Suppressor macrophage treated with lipopolysaccharide for 4 hours (primary cell): ENCODE data around the gene FNDC1.

Experiments
- DNase-seq: peaks from one replicate; pipeline ENCODE4 v3.0.0-alpha.2; 2020

FNDC1 gene

DNA sequence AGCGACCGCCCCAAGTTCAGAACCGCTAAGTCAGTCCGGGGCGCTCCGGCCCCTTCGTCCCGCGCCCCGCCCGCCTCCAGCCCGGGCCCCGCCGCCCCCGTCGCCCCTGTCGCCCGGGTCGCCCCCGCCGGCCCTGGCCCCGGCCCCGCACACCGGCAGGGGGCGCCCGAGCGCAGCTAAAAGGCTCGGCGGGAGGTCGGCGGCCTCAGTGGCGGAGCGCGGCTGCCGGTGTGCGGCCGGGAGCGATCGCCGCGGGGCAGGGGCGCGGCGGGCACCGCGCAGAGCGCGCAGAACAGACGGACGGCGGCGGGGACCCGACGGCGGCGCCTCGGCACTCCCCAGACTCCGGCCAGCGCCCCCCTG is at the start of gene FNDC1:
FNDC1 (plus strand) TSS at position 208 of the 363 bp plus-strand sequence. CDS start 197 bp downstream, outside the sequence.
- DNase-seq = peak; percentile 69

DNA sequence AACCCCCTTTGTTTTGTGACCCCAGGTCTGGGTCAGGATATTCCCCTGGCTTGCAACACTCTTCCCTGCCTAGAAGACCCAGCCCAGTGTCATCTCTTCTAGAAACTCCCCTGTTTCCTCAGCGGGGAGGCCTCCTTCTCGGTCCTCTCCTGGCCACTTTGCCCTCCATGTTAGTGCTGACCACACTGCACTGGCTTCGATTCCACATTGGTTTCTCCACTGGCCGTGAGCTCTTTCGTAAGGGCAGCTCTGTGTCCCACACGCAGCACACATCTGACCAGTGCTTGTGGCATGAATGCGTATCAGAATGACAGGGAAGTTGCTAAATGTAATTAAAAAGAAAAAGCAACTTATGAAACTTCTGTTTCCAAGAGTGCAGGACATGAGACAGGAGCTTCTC is 49.4 kb upstream of the FNDC1 start:
- DNase-seq = peak; percentile 93

DNA sequence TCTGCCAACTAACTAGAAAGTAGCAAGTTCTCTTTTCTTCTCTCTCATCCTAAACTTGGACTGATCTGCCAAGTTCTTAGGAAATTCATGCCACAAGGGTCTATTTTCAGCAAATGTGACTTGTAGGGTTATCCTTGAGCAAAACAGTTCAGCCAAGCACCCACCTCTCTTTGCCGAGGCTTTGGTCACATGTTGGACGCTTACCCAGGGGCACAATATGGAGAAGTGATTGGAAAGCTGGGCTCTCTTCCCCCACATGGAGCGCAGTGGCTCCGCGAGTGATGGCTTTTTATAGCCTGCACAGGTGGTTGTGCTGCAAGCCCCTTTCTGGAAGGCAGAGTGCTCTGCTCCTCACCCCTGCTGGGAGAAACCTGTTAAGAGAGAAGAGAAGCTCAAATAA is 47.7 kb upstream of the FNDC1 start:
- DNase-seq = peak; percentile 65

DNA sequence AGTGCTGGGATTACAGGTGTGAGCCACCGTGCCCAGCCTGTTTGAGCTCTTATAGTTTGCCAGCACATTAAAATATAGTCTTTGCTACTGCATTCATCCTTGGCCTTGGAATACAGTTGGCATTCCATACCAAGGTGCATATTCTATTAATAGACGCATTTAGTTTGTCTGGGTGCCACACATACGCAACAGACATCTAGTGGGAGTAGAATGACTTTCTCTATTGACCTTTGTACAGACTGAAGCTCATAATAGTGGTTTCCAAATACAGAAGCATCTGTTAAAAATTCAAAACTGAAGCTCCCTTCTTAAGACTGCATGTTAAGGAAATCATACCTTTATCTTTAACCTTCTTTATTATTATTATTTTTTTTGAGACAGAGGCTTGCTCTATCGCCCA is 46.7 kb upstream of the FNDC1 start:
- peak; percentile 11 for DNase-seq

DNA sequence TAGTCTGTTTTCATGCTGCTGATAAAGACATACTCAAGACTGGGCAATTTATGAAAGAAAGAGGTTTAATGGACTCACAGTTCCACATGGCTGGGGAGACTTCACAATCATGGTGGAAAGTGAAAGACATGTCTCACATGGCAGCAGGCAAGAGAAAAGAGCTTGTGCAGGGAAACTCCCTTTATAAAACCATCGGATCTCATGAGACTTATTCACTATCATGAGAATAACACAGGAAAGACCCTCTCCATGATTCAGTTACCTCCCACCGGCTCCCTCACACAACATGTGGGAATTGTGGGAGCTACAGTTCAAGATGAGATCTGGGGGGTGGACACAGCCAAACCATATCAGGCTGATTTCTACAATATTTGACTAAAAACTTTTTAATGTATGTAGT is 45.4 kb upstream of the FNDC1 start:
- peak; percentile 79 for DNase-seq

DNA sequence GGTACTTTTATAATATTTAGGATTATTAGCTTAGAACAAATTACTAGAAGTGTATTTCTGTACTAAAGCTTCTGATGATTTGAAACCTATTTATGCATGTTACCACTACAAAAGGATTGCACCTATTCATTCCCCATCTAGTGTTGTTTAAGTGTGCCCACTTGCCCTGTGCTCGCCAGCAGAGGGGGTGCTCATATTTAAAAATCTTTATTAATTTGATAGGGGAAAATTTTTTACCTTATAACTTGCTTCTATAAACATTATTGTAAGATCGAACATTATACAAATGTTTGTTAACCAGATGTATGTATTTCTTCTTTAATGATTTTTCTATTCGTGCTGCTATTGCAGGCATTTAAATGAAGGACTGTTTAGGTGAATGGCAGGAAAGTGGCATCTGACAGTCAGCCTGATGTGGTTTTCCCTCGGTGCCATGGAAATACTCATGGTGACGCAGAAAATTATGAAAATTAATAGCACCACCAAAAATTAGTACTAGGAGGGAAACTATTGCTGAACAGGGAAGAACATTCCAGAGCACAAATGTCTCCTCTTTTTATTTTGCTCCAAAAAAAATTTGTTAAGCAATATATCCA is 44.1 kb upstream of the FNDC1 start:
- no peak for DNase-seq

DNA sequence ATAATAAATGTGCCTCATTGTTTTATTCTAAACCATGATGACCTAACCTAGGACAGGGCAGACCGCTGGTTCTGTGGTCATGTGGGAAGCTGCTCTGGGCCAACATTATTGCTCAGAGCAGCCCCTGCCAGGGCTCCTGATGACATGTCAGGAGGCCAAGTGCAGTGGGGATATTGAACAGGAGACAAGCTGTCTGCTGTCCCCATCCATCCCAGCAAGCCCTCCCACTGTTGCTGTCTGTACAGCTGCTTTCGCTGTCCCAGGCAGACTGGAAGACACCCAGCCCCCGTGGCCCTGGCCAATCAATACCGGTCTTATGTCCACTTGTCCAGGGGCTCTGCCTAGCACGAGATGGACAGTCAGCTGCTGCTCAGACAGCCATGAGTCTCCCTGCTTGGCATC is 43.2 kb upstream of the FNDC1 start:
- DNase-seq = peak; percentile 74

DNA sequence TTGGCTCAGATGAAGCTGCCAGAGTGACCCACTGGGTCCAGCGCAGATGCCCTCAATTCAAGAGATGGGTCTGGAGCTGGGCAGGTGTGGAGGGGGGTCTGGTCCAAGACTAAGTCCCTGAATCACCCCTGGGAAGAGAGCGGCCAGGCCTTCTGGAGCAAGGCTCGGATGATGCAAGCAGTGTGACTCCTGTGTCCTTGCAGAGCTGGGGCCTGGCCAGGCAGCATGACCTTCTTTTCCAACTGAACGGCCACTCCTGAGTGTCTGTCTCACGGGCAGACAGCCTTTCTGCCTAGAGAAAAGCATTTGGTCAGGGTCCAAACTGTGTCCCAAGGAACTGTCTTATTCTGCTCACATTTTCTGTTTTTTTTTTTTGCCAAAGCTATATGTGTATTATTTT is 42.6 kb upstream of the FNDC1 start:
- peak; percentile 17 for DNase-seq

DNA sequence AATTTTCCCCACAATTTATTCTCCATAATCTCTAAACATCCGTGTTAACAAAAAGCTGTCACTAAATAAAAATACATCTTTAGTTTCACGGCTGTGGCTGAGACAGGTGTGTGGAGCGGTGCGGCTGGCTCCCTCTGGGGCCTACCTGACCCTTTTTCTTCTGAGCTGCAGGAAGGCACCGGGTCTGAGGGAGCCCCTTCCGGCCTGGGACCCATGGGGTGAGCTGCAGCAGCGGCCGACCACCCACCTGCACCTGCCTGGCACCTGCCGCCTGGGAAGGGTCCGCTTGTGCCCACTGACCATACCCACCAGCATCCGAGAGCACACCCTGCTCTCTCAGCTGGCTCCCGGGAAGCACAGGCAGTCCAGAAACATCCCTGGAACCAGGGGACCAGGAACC is 41.5 kb upstream of the FNDC1 start:
- DNase-seq = no peak

DNA sequence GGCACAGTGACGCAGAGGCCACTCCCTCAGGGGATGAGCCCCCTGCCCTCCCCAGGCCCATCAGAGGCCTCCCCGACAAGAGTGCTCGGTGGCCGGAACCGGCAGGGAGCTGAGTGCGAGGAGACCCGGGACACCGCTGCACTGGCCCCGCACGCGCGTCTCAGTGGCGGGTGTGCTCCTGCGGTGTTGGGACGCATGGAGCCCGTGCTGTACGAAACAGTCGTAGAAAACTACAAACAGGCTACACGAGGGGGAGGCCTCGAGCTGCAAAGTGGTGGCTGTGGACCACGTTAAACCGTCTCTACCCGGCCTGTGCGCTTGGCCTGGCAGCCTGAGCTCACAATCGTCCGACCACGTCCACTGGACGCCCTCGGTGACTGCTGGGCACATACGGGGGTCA is 40.2 kb upstream of the FNDC1 start:
- DNase-seq = no peak

DNA sequence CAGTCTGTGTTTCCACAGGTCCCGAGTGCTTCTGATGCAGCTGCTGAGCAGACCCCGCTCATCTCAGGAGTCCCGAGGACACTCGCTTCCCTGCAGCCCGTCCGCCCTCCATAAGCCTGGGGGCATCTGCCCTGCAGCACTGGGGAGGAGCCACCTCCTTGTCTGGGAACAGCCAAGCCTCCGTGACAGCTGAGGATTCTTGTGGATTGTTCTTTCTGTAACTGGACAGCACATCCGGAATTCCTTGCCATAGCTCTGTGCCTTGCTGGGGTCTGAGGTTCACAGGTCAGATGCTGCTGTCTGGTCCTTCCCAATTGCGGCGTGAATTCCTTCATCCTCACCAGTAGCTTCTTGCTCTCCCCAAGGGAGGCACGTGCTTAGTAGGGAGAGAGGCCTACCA is 38.4 kb upstream of the FNDC1 start:
- DNase-seq = no peak

DNA sequence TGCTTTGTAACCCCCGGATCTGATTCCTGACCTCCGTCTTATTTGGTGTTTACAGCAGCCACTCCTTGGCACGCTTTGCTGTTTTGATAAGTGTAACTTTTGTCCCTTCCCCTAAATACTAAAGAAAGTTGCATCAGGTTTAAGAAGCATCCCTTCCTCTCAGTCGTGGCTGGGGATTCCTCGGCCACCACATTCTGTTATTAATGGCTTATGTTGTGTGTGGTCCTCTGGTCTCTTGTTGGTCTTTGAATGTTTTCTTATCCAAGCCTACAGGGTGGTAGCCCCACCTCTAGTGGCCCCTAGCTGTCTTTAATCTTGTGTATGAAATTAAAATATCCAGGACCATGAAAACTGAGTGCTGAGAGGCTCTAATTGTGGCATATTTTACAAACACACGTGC is 37.5 kb upstream of the FNDC1 start:
- DNase-seq = no peak

DNA sequence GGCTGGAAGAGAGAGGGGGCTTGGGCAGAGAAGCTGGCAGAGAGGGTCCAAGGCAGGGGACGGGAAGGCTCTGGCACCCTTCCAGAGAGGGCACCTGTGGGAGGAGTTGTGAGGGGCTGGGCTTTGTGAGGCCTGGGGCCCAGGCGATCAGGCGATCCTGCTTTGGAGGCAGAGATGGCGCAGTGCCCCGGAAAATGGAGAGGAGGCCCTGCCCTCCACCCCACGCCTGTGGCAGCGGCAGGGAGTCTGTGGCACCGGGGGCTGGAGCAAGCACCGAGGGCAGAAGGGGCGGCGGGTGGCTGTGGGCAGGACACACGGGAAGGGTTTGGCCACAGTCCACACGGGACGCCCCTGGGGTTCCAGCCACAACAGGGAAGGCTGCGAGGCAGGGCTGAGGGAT is 36.5 kb upstream of the FNDC1 start:
- DNase-seq = no peak

DNA sequence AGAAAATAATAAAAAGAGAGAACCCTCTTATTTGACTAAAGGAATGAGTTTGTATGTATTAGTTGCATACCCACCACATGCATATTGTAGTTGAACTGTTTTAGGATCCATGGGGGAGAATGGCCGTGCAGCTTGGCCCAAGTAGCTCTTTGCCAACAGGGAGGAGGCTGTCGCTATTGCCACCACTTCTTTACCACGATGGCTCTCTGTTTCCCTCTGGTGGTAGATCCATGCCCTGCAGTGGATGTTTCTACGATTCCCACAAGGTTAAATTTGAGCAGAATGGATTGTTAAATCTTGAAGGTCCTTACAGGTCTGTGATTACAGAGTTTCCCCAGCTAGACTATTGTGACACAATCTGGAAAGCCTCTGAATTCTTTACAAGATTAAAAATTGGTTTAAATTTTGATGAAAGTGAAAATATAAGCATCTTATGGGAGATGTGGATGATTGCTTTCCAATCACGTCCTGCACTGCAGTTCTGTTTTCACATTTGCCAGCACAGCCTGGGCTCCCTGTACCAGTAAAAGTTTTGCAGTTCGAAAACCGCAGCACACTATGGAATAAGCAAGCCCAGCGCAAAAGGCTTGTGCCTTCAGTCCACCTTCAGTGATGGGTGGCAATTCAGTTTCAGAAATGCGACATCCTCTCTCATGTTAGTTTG is 34.4 kb upstream of the FNDC1 start:
- peak; percentile 86 for DNase-seq

DNA sequence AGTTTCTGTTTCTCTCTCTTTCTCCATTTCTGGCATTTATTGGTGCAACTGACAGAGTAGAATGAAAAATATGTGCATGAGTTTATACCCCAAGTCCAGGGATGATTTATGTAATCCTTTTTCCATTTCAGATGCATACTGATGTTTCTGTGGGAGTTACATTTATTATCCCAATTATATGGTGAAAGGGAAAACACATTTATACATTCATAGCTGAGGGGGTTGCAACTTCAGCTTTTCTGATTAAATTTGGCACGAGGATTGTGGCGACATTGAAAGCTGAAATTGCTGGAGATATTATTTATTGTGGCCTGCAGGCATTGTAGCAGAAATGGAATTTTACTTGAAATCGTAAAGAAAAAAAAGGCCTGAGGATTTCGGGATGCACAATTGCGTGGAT is 31.5 kb upstream of the FNDC1 start:
- DNase-seq = no peak

DNA sequence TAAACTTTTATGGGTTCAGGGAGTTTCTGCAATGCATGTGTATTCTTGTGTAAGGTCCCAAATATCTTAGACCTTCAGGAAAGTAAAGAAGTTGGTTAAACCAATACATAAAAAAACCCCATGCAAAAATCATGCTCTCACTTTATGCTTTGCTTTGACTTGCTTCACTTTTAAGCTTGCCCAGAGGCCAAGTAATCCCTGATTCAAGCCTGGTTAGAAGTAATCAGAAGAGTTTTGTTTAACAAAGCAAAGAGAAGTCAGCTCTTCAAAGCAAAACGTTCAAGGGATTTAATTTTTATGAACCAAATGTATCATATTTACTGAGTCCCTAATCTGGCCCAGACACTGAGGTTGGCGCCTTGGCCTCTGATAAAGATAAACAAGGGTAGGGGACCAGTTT is 26.7 kb upstream of the FNDC1 start:
- no peak for DNase-seq

DNA sequence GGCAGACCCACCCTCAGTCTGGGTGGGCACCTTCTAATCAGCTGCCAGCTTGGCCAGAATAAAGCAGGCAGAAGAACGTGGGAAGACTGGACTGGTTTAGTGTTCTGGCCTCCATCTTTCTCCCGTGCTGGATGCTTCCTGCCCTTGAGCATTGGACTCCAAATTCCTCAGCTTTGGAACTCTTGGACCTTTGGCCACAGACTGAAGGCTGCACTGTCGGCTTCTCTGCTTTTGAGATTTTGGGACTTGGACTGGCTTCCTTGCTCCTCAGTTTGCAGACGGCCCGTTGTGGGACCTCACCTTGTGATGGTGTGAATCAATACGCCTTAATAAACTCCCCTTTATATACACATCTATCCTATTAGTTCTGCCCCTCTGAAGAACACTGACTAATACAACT is 20.6 kb upstream of the FNDC1 start:
- no peak for DNase-seq

DNA sequence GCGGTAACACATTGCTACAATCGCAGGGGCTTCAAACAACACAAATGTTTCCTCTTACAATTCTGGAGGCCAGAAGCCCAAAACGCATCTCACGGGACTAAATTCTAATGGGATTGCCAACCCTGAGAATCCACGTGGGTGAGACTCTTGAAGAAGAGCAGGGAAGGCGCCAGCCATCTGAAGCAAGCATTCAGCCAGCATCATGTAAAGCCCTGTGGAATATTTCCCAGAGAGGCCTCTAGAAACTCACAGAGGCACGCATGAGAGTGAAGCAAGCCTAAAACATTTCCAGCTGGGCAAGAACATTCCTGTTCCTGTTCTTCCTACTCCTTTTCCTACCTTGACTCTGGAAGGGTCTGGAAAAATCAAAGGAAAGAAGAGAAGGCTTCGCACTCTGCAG is 19.6 kb upstream of the FNDC1 start:
- DNase-seq = no peak

DNA sequence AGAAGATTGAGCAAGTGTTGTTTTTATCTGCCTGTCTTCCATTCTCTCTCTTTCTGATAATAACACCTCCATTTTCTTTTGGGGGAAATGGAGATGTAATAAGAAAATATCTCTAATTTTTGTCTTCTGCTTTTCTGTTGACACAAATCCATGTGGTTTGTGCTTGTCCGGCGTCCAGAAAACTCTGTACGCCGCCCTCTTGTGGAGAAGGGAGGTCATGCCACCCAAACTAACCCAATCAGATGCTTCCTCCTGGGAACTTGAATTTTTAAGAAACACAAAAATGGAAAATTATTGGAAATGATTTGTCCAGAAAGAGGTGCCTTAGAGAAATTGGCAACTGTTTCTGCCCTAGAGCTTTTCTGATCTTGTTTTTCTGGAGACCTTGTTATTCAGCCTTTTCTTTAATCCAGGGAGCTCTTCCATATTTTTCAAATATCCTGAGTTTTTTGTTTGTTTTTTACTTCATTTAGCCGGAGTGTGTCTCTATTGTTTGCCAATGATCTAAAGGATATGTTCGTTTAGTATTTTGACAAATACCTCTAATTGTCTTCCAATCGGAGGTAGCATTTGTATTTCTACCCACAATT is 17.8 kb upstream of the FNDC1 start:
- DNase-seq = peak; percentile 77

DNA sequence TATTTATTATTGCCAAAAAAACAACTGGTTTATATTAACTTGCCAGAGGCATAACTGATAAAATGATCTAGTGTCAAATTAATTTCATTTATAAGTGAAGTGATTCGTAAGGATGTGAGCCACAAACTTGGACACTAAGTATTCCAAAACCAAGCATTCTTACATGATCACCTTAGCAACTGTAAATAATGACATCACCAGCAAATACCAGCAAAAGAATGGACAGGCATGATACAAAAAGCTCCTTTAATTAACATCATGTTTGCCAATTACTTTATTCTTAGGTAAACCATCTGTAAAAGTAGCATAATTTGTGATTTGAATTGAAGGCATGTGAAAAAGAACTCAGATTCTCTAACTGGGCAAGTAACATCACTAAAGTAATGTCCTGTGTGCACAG is 17.2 kb upstream of the FNDC1 start:
- DNase-seq = no peak

DNA sequence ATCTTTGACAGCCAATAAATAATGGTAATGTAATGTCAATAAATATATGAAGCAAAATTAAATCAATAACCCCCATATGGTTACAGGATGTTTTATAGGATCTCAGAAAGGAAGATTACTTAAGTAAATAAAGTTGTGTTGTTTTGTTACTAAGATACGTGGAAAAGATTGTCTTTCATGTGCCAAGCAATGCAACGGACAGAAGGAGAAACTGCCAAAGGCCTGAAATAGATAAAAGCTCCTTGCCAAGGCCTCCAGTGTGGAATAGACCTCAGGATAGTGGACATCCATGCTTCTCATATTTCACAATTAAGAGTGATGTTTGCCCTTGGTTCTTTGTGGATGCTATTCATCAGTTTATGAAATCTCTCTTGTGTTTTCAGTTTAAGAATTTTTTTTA is 16.4 kb upstream of the FNDC1 start:
- no peak for DNase-seq

DNA sequence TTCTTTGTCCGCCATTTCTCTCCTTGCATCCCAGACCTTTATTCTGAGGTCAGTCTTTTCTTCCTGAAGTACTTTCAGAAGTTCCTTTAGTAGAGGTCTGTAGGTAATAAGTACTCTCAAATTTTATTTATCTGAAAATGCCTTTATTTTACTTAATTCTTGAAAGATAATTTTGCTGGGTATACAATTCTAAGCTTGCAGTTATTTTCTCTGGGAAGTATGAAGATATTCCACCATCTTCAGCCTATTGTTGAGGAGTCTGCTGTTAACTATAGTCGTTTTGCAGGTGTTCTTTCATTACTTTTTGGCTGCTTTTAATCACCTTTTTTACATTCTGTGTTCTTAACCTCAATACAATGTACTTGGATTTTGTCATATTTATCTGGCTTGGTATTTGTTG is 13.5 kb upstream of the FNDC1 start:
- DNase-seq = no peak

DNA sequence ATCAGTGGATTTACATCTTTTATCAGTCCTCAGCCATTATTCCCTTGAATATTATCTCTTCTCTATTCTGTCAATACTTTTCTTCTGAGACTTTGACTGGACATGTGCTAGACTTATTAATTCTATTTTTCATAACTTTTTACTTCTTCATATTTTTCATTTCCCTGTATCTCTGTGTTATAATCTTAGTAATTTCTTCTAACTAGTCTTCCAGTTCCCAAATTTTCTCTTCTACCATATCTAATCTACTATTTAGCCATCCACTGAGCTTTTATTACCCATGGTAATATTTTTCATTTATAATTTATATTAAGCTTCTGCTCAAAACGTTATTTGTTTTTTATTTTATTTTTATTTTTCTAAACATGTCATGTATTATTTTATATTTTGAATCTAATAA is 13.1 kb upstream of the FNDC1 start:
- DNase-seq = no peak

DNA sequence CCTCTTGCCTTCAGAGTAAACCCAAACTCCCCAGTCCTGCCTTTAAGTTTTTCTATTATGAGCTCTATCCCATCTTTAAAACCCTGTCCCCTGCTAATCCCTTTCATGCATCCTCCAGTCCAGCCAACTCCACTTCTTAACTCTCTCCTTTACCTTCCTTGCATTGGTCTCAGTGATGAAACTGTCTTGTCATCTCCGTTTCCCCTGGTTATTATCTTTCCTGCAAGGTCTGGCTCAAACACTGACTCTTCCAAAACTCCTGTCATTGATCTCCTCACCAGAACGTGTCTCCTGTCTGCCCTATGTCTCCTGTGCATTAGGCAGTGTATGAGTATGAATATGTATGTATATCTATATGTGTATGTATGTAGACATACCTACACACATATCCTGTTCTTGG is 11.8 kb upstream of the FNDC1 start:
- no peak for DNase-seq

DNA sequence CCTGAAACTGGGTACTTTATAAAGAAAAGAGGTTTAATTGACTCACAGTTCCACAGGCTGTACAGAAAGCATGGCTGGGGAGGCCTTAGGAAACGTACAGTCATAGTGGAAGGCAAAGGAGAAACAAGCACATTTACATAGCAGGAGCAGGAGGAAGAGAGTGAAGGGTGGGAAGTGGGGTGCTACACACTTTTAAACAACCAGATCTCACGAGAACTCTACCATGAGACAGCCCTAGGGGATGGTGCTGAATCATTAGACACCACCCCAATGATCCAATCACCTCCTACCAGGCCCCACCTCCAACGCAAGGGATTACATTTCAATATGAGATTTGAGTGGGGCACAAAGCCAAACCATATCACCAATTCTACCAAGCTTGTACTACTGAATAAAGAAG is 7.4 kb upstream of the FNDC1 start:
- DNase-seq = no peak
